HCEC 1CT (cell line): Measurements from ENCODE around the gene FCER1G.

ENCODE experiments used
- DNase-seq: peaks from one replicate; pipeline ENCODE4 v3.0.0-alpha.2; 2017

The FCER1G gene

GRCh38 chr1:161215076-161215475 lies at the start of gene FCER1G:
TSS of gene FCER1G (plus strand) at chr1:161215295. CDS start at chr1:161215322, 27 bp downstream.
- no peak for DNase-seq

- DNase-seq, result peak; percentile 99
These were observed 49.1 kb upstream of the FCER1G start, which contains the start of gene PPOX for GRCh38 chr1:161165742-161166668. TSS of gene PPOX (plus strand) at chr1:161166426. CDS start at chr1:161166848, 422 bp downstream.

DNA sequence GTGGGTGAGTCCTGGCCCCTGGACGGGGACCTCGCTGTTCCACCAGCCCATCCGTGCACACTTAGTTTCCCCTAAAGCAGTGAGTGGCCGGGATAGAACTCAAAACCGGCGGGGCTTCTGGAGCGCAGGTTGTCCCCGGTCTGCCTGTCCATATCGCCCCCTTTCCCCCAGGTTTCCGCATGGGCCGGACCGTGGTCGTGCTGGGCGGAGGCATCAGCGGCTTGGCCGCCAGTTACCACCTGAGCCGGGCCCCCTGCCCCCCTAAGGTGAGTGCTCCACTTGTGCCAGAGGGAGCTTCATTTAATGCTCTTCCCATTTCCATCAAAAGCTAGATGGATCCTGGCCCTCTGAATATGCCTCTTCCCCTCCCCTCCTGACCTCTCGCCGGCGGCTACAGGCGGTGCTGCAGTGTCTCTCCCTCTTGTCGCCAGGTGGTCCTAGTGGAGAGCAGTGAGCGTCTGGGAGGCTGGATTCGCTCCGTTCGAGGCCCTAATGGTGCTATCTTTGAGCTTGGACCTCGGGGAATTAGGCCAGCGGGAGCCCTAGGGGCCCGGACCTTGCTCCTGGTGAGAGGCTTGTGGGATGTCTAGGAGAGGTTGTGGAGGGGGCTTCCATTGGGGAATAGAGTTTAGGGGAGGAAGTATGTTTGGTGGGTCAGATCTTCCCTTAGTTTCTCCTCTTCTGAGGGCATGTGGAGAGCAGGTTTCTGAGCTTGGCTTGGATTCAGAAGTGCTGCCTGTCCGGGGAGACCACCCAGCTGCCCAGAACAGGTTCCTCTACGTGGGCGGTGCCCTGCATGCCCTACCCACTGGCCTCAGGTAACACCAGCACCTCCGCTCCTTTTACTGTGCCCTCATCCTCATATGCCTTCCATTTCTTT lies 48.2 kb upstream of the FCER1G start:
- no peak for DNase-seq

GRCh38 chr1:161168906-161169305 lies 46.2 kb upstream of the FCER1G start:
- DNase-seq, result no peak

DNA sequence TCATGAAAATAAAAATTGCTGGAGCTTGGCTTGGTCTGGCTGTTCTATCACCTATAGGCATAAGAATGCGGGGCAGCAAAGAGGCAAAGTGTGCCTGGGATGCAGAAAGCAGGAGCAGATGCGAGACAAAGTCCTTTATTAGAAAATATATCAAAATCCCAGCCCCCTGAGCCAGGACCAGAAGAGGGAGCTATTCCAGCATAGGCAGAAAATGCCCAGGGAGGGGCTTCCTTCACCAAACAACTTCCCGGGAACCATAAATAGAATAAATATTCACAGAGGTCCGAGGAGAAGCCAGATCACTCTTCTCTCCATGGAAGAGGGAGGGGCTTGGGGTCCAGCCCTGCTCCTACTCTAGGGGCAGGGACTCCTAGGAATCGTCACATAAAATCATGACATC lies 43.9 kb upstream of the FCER1G start:
- no peak for DNase-seq

GRCh38 chr1:161171696-161172095 lies 43.4 kb upstream of the FCER1G start:
- no peak for DNase-seq

DNA sequence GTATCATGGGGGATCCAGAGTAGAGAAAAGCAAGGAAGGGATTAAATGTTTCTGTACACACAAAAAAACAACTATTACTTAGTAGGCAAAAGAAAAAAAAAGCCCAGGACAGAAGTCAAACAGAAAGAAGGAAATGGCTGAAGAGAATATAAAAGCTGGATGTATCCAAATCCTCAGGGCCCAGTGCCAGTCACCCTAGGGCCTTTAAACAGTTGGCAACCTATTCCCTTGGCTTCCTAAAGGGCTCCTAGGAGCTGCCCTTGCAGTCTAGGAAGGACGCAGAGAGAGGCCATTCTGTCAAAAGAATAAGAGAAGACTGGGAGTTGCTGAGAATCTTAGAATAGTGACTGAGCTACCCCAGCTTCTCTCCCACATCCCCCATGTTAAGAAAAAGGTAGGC lies 42.7 kb upstream of the FCER1G start:
- DNase-seq, result no peak

DNA sequence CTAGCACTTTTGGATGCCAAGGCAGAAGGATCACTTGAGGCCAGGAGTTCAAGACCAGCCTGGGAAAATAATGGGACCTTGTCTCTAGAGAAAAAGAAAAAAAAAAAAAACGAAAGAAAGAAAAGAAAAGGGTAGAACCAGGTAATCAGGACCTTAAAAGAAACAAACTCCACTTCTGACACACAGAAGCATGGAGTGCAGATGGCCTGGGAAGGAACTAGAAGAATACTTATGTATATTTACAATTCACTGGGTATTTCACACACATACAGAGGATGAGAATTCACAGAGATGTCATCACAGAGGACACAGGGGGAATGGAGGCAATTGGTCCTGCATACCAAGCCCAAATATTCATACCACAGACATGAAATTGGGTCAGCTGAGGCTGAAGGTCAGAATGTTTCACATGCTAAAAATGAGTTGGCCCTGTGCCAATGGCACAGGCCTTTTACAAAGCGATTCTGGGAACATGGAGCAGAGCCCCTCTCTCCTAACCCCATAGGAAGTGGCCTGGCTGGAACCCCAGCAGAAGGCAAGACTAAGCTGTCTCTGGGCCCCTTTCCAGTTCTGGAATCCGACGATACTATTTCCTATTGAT lies 42.2 kb upstream of the FCER1G start:
- peak; percentile 95 for DNase-seq

DNA sequence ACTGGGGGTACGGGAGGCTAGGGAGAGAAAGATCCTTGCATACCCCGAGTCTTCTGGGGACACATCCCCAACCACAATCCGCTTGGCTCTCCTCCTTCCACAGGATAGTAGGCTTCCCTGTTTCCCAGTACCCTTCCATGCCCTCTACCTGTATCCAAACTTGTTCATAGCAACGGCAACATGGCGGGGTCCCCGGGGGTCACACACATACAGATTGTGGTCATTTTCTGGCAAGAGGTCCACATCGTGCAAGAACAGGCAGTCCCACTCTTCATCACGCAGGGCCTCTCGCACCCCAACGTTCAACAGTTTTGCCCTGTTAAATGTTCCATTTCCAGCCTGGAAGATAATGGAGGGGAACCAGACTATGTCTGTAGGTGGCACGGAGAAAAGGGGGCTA lies 41.4 kb upstream of the FCER1G start:
- DNase-seq, result no peak

GRCh38 chr1:161174911-161175310 lies 40.2 kb upstream of the FCER1G start:
- no peak for DNase-seq

DNA sequence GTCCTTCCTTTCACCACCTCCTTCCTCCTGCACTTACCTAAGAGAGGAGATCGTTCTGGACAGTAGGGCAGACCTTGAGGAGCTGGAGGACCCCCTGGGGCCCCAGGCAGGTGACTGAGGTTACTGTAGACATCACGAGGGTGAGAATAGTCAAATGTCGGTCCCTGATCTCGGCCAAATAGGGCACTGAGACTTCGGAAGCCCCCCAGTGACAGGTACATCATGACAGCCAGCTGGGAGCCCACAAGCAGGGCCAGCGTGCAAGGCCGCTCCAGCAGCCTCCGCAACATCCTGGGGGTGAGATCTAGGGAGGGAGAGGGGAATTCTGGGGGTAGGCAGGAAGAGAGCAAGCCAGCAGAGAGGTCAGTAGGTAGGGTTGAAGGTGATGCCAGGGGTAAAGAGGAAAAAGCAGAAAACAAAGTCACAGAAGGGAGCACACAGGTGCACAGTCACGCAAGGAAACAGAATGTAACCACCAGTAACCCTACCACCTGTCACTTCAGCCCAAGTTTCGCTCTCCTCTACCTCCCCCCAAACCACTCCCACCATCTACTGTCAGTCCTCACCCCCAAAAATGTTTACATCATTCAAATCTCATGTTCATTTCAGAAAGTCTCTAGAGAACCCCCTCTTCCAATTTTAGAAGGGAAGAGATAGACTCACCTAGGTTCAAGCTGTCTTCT lies 39.2 kb upstream of the FCER1G start:
- DNase-seq, result no peak

- no peak for DNase-seq
These were observed 38.5 kb upstream of the FCER1G start for GRCh38 chr1:161176468-161177111.

- DNase-seq, result peak; percentile 59
These were observed 37.8 kb upstream of the FCER1G start, which contains the start of gene B4GALT3 for GRCh38 chr1:161177112-161177935. TSS of gene B4GALT3 (minus strand) at chr1:161177507. CDS start at chr1:161176060, 1,447 bp downstream.

DNA sequence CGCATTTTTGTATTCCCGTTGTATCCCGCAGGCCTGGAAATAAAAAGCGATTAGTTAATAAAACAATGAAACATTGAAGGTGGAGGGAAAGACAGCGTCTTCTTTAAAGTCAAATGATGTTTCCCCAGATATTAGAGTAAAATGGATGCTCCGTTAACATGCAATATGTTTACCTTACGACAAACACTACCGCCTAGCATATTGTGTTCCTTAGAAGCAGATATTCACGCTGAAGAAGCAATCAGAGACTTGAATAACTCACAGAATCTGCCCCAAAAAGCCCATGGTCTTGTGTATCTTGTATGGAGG lies 37.2 kb upstream of the FCER1G start:
- DNase-seq, result no peak

GRCh38 chr1:161179698-161180097 lies 35.4 kb upstream of the FCER1G start:
- no peak for DNase-seq

DNA sequence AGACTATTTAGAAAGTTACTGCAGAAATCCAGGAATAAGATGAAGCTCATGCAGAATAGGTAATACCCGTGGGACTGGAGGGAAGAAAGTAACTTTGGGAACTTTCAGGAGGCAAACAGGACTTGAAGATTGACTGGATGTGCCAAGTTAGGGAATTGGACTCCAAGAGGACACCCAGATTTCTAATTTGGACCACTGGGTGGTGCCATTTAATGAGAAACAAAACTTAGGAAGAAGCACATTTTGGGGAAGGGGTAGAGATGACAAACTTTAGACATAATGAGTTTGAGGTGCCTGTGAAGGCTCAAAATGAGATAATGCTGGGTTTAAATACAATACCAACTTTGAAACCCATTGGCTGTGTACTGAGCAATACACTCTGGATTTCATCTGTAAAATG lies 34.5 kb upstream of the FCER1G start:
- DNase-seq, result no peak

GRCh38 chr1:161182214-161182613 lies 32.9 kb upstream of the FCER1G start:
- DNase-seq, result peak; percentile 78

DNA sequence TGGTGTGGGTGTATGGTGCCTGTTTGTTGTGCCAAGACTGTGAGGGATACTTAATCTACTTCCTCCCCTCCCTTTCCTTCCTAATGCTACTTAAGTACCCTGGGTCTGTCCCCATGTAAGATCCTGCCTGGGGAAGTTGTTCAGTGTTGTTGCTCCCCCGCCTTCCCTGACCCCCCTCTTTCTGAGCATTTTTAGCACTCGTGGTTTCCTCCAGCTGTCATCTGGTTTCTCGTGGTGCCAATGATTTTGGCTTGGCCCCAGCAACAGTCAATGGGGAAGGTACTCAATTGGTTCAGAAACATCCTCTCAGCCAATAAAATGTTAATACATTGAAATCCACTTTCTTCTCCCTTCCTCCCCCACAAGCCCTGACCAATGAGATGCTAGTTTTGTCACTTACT lies 29.8 kb upstream of the FCER1G start:
- DNase-seq, result peak; percentile 68

GRCh38 chr1:161185732-161186311 lies 29.3 kb upstream of the FCER1G start:
- DNase-seq, result no peak

GRCh38 chr1:161187311-161187710 lies 27.8 kb upstream of the FCER1G start:
- DNase-seq, result no peak

DNA sequence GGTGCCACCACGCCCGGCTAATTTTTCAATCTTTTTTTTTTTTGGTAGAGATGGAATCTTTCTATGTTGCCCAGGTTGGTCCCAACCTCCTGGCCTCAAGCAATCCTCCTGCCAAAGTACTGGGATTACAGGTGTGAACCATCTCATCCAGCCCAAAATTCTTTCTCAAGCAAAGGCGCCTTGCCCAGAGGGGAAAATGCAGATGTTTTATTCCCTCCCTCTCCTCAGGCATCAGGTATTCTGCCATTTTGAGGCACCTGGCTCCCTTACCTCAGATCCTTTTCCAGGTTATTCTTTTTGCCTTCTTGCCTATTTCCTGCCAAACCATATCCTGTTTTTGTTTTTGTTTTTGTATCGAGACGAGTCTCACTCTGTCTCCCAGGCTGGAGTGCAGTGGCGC lies 26.7 kb upstream of the FCER1G start:
- DNase-seq, result no peak
